ENCODE measurements around the gene SVIL.
"Not testable (repeated sequence)": the region's sequence is repeated elsewhere in the genome, so short reads cannot be mapped to it uniquely, and the experiment has no call there.

Gene SVIL

DNA sequence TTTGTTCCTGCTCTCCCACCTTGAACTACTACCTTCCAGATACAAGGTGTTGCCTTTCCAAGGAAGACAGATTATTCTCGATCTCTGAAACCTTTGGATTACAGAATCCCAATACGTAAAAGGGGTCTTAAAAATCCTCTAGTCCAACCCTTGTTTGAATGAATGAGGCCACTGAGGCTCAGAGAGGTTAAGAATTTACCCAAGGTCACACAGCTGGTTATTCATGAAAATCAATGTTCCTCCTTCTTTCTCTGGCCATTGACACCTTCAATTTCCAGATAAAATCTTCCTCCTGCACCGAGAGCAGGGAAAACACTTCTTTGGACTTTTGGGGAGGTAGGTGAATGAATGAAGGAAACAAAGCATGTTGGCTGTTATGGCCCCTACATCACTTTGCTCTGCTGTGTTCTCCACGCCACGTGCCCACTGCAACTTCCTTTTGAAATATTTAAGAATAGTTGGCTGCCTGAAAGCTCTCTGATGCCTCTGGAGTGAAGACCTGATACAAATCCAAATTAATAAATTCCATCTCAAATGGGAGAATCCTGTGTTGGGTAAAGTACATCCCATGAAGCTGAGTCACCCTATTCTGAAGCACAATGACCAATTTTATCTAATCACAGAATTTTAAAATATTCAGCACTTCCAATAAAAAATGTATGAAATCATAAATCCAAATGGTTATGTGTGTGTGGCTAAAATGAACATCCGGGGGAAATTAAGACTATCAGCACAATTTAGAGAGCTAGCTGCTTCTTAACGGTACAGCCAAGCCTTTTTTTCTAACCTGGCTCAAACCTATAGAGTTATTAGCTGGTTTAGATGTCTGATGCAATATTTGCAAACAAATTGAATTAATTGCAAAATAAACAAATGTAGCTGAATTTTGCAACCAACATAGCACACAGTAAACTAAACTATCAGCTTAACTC, 7.3 kb downstream of the SVIL start:
- TF ChIP-seq TAF1 (IDR thresholded peaks at IDR 0.05; ENCODE audit: low read depth, low read length) (no peak), PAX5 (IDR thresholded peaks at IDR 0.05; ENCODE audit: insufficient read depth, low read length, severe bottlenecking) (no peak), SPI1 (IDR thresholded peaks at IDR 0.05; ENCODE audit: low read depth, low read length) (no peak), POU2F2 (IDR thresholded peaks at IDR 0.05; ENCODE audit: low read depth, low read length) (no peak), POLR2AphosphoS5 (IDR thresholded peaks at IDR 0.05; ENCODE audit: low read depth, low read length) (no peak), POLR2A (IDR thresholded peaks at IDR 0.05; ENCODE audit: low read depth, low read length) (no peak)
- FAIRE-seq: no peak

DNA sequence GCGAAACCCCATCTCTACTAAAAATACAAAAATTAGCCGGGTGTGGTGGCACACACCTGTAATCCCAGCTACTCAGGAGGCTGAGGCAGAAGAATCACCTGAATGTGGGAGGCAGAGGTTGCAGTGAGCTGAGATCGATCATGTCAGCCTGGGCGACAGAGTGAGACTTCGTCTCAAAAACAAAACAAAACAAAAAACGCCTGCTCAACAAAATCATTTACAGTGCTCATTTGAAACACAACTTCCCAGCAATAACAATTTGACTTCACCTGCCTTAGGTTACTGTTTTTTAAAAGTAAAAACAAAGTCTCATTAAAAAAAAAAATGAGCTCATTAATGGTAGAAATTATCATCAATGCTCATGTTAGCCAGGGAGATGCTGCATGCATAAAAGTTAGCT, 10.4 kb downstream of the SVIL start:
- not testable (repeated sequence) for FAIRE-seq; DNase-seq (ENCODE audit: insufficient read length, low spot score)

More for the DNA sequence above, 7.3 kb downstream of the SVIL start:
- no peak for DNase-seq (ENCODE audit: insufficient read length, low spot score)

DNA sequence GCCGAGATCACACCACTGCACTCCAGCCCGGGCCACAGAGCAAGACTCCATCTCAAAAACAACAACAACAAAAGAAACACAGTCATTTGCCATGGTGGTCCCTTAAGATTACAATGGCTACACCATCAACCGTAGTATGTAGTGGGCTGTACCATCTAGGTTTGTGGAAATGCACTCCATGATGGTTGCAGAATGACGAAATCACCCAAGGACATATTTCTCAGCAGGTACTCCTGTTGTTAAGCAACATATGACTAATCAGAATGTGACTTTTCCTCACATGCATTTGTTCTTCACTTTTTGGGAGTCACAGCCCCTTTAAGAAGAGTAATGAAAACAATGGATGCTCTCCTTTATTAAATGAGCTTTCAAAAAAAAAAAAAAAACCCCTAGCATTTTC, 11.0 kb downstream of the SVIL start:
- TF ChIP-seq POLR2AphosphoS5 (IDR thresholded peaks at IDR 0.05; ENCODE audit: low read depth, low read length): no peak
- no peak for TF ChIP-seq POLR2A (IDR thresholded peaks at IDR 0.05; ENCODE audit: low read depth, low read length)
- no peak for TF ChIP-seq POU2F2 (IDR thresholded peaks at IDR 0.05; ENCODE audit: low read depth, low read length)
- TF ChIP-seq TAF1 (IDR thresholded peaks at IDR 0.05; ENCODE audit: low read depth, low read length): no peak
- TF ChIP-seq PAX5 (IDR thresholded peaks at IDR 0.05; ENCODE audit: insufficient read depth, low read length, severe bottlenecking): no peak
- TF ChIP-seq SPI1 (IDR thresholded peaks at IDR 0.05; ENCODE audit: low read depth, low read length): no peak
- no peak for DNase-seq (ENCODE audit: insufficient read length, low spot score)
- FAIRE-seq: no peak

DNA sequence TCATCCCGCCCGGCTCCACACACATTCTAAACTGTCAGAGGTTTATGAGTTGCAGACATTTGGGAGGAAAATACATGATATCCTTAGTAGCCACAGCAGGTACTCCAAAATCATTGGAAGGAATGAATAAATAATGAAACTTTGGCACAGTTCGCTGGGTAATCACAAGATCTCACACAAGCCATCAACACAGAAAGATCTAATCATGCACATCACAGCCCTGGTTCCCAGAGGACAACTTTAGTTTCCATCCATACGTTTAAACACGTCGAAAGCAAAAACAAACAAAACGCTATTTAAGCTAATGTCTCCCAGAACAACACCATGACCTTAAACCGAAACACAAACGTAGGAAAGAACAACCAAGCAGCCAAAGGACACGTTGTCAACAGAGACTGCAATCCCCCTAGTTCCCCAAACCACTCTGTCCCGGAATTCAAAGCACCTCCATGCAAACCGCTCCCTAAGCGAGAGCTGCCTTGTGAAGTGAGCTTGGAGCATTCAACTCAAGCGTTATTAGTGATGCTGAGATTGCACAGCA, 12.3 kb downstream of the SVIL start:
- TF ChIP-seq POU2F2 (IDR thresholded peaks at IDR 0.05; ENCODE audit: low read depth, low read length) (no peak), SPI1 (IDR thresholded peaks at IDR 0.05; ENCODE audit: low read depth, low read length) (no peak), PAX5 (IDR thresholded peaks at IDR 0.05; ENCODE audit: insufficient read depth, low read length, severe bottlenecking) (no peak), POLR2AphosphoS5 (IDR thresholded peaks at IDR 0.05; ENCODE audit: low read depth, low read length) (no peak), TAF1 (IDR thresholded peaks at IDR 0.05; ENCODE audit: low read depth, low read length) (no peak), POLR2A (IDR thresholded peaks at IDR 0.05; ENCODE audit: low read depth, low read length) (no peak)
- FAIRE-seq: no peak

DNA sequence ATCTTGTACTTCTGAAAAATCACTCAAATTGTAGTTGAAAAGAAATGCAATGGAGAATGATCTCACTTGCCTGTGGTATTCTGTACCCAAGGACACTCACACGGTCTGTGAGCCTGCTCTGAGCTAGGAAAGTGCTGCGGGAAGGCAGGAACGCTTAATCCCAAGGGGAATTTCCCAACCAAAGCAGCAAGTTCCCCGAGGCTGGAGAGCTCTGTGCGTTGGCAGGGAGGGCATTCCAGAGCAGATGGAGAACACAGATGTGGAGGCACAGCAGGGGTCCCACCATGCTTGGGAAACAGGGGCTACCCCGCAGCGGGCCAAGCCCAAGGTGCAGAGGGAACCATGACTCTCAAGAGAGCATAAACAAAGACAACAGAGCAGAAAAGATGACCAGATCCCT, 13.6 kb downstream of the SVIL start:
- TF ChIP-seq TAF1 (IDR thresholded peaks at IDR 0.05; ENCODE audit: low read depth, low read length) (no peak), SPI1 (IDR thresholded peaks at IDR 0.05; ENCODE audit: low read depth, low read length) (no peak), POU2F2 (IDR thresholded peaks at IDR 0.05; ENCODE audit: low read depth, low read length) (no peak), POLR2A (IDR thresholded peaks at IDR 0.05; ENCODE audit: low read depth, low read length) (no peak)
- DNase-seq (ENCODE audit: insufficient read length, low spot score): no peak
- no peak for FAIRE-seq

More for the DNA sequence above, 12.3 kb downstream of the SVIL start:
- DNase-seq (ENCODE audit: insufficient read length, low spot score): no peak

DNA sequence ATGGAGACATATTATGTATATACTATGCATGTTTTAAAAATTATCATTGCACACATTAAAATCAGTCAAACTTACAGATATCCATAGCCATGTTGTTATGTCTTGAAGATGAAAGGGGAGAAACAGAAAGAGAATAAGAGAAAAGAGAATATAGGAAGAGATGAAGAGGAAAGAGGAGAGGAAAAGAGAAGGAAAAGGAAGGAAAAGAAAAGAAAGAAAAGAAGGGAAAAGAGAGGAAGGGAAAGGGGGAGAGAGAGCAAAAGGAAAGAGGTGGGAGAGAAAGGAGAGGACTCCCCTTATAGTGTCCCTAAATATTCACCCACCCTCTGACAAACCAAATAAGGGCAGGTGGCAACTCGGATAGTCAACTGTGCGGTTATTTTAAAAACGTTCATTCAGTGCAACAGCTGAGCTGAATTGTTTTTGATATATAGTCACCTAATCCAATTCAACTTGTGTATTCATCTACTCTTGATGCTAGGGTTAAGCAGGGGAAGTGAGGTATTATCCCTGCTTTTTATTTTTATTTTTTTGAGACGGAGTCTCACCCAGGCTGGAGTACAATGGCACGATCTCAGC, 14.6 kb downstream of the SVIL start:
- DNase-seq (ENCODE audit: insufficient read length, low spot score) (no peak), FAIRE-seq (no peak)
- TF ChIP-seq PAX5 (IDR thresholded peaks at IDR 0.05; ENCODE audit: insufficient read depth, low read length, severe bottlenecking) (no peak), POLR2AphosphoS5 (IDR thresholded peaks at IDR 0.05; ENCODE audit: low read depth, low read length) (no peak), TAF1 (IDR thresholded peaks at IDR 0.05; ENCODE audit: low read depth, low read length) (no peak), SPI1 (IDR thresholded peaks at IDR 0.05; ENCODE audit: low read depth, low read length) (no peak), POU2F2 (IDR thresholded peaks at IDR 0.05; ENCODE audit: low read depth, low read length) (no peak), POLR2A (IDR thresholded peaks at IDR 0.05; ENCODE audit: low read depth, low read length) (no peak)

DNA sequence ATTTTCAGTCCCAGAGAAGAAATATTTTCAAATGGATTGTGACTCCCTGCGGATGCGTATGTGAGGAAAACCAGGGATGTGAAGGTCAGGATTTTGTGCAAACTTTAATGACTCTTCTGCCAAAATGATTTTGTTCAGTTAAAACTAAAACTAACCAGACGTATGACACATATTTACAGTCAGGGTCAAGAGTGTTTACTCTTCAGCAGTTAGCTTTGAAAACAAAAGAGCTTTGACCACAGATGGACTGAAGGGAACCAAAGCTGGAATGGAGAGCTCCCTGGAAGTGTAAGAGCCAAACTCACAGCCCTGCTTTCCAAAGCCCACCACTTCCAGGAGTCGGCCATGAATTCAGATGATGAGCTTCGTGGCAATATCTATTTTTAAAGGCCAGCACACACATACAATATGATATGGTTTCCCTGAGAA, 15.5 kb downstream of the SVIL start:
- FAIRE-seq: no peak
- no peak for TF ChIP-seq POLR2A (IDR thresholded peaks at IDR 0.05; ENCODE audit: low read depth, low read length)
- TF ChIP-seq PAX5 (IDR thresholded peaks at IDR 0.05; ENCODE audit: insufficient read depth, low read length, severe bottlenecking): no peak
- TF ChIP-seq SPI1 (IDR thresholded peaks at IDR 0.05; ENCODE audit: low read depth, low read length): no peak
- TF ChIP-seq POU2F2 (IDR thresholded peaks at IDR 0.05; ENCODE audit: low read depth, low read length): no peak
- no peak for TF ChIP-seq POLR2AphosphoS5 (IDR thresholded peaks at IDR 0.05; ENCODE audit: low read depth, low read length)
- TF ChIP-seq TAF1 (IDR thresholded peaks at IDR 0.05; ENCODE audit: low read depth, low read length): no peak
- DNase-seq (ENCODE audit: insufficient read length, low spot score): no peak

DNA sequence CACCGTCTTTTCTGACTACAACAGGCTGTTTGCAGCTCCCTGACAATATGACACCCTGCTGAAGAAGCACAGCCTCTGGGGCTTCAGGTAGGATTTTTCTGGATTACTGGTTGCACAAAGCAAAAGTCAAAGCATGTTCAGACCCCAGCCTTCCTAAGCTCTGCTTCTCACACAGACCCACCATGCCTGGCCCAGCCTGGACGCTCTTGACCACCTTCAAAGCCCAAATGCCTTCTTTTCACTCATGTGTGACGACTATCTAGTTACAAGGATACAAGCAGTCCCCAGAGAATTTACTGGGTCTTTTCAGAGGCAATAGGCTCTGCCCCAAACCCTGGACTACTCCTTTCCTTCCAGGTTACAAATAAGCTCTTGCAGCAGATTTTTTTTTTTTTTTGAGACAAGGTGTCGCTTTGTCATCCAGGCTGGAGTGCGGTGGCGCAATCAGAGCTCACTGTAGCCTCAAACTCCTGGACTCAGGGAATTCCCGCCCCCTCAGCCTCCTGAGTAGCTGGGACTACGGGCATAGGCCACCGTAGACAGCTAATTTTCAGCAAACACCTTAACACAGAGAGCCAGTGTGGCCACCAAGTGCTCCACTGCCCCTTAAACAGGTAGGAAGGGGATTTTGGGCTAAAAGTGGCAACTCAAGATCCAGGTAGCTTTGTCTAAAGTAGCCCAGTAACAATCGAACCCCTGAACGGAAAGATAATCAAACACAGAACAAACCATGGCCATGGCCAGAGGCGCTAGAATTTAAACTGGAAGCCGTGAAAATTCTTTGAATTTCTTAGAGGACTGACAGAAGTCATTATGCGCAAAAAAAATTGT, 16.2 kb downstream of the SVIL start:
- TF ChIP-seq POLR2AphosphoS5 (IDR thresholded peaks at IDR 0.05; ENCODE audit: low read depth, low read length) (no peak), TAF1 (IDR thresholded peaks at IDR 0.05; ENCODE audit: low read depth, low read length) (no peak), POLR2A (IDR thresholded peaks at IDR 0.05; ENCODE audit: low read depth, low read length) (no peak), POU2F2 (IDR thresholded peaks at IDR 0.05; ENCODE audit: low read depth, low read length) (no peak)
- FAIRE-seq (no peak), DNase-seq (ENCODE audit: insufficient read length, low spot score) (no peak)

DNA sequence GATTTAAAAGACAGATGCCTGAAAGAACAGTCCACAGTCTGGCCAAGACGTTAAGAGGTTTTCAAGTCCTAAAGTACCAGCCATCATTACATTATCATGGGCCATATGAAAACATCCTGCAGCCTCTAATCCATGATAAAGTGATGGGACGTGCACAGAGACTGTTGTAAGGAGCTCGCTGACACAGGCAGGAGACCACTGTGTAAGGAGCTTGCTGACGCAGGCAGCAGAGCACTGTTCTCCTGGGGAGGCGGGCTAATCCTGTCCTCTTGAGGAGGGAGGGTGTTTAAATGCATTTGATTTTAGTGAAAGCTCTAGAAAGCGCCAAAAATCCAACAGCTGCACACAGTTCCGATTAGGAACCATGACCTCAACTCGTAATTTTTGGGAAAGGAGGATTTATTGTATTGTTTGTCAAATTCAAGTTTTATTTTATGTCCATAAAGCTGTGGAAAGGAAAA, 16.9 kb downstream of the SVIL start:
- FAIRE-seq: no peak
- TF ChIP-seq POLR2AphosphoS5 (IDR thresholded peaks at IDR 0.05; ENCODE audit: low read depth, low read length): no peak
- TF ChIP-seq POU2F2 (IDR thresholded peaks at IDR 0.05; ENCODE audit: low read depth, low read length): no peak
- TF ChIP-seq POLR2A (IDR thresholded peaks at IDR 0.05; ENCODE audit: low read depth, low read length): no peak
- no peak for TF ChIP-seq TAF1 (IDR thresholded peaks at IDR 0.05; ENCODE audit: low read depth, low read length)
- TF ChIP-seq PAX5 (IDR thresholded peaks at IDR 0.05; ENCODE audit: insufficient read depth, low read length, severe bottlenecking): no peak
- TF ChIP-seq SPI1 (IDR thresholded peaks at IDR 0.05; ENCODE audit: low read depth, low read length): no peak
- no peak for DNase-seq (ENCODE audit: insufficient read length, low spot score)
